Left cardiac atrium (tissue), 4 donors: Measurements from ENCODE around the gene PDLIM4. TPM values are rescaled to one million over a fixed set of nuclear protein-coding genes. Genes with fewer than 3 reads are reported as not detected.

Experiments
- ATAC-seq, 2 donors: fragments of 200-7000 bp; cut with Tn5 transposase; one replicate each; pipeline ENCODE4 v1.9.1; 2020; ENCODE audit warnings: mild to moderate bottlenecking in 2 of 2, moderate library complexity in 2 of 2
- DNase-seq: peaks from one replicate; pipeline ENCODE4 v3.0.0-alpha.2; 2020
- intact Hi-C, 2 donors: fragments of 100-400 bp; cut with DNase I; formaldehyde crosslinking; loops; one replicate each; pipeline versions ENCODE4 v1.14.1 to v1.15.1; 2022 to 2023
- total RNA-seq, 2 donors: library from RNA; stranded (reverse); fragmentation: NEBNext Ultra II Directional; extraction: Animal tissue kit (Norgen Biotek cat#: 25700); gene quantifications; one replicate each; pipeline ENCODE4 v1.2.1, GENCODE V29; 2021
- donor health status: DM: no; HTN: yes; CAD: no.
- donor health status: DM: no; HTN: yes; CAD: no; lungs with severe emphysema.
- donor health status: DM: yes; HTN: yes; CAD: no.
- donor health status: Dilated cardiomyopathy.

Gene PDLIM4
- total RNA-seq, 2 donors from 2014 or later = 12.4 to 38.5 TPM

DNA sequence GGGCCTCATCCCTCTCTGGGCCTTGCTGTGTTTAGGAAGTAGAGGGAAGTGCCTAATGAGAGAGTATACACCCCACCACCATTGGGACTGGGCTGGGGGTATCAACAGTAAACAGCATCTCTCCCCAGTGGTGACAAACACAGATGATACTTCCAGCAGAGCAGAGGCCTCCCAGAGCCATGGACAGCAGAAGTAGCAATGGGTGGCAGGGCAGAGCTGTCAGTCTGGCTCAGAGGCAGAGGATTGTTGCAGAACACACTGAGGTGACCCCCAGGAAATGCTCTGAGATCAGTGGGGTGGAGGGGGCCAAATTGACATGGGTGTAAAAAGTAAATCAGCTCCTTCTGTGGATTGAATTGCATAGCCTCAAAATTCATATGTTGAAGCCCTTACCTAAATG lies 17.7 kb upstream of the PDLIM4 start:
- DNase-seq (no peak), ATAC-seq (no peak)
- intact Hi-C loops = loop anchor here in 1 of 2 donors (10.0 kb wide), 1 partner anchor 45 kb away; no protein-coding TSS in a partner anchor

DNA sequence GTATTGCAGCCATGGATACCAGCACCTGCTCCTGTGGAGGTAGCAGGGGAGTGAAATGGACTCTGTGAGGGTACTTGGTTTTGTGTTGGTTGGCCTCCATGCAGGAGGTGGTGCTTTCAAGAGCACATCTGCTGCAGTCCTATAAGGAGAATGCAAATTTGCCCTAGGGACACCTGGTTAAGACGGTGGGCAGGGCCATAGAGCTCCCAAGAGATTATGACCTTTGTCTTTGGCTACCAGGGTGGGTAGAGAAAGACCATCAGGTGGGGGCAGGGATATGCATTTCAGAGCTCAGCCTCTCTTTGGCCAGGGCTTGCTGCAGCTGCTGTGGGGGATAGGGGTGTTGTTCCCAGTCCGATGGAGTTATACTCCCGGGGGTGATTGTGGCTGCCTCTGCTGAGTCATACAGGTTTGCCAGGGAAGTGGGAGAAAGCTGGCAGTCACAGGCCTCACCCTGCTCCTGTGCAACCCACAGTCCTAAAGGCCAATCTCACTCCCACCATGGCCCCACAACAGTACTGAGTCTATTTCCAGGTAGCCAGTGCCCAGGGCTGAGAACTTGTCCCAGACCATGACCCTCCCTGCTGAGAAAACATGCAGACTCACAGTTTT lies 14.0 kb upstream of the PDLIM4 start:
- ATAC-seq = no peak
- no peak for DNase-seq
- intact Hi-C loops = no loop called here

DNA sequence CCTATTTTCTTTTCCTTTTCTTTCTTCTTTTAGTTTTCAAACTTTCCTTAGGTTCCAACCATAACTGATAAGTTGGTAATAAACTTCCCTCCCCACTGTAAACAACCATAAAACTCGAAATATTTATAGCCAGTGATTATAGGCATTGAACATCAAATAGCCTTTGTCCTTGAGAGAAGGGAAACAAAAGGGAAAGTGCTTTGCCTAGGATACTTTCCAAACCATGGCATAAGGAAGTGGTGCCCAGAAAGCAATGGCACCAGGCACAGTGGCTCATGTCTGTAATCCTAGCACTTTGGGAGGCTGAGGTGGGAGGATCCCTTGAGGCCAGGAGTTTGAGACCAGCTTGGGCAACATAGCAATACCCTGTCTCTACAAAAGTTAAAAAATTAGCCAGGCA lies 11.9 kb upstream of the PDLIM4 start:
- intact Hi-C loops = no loop called here
- DNase-seq = no peak

DNA sequence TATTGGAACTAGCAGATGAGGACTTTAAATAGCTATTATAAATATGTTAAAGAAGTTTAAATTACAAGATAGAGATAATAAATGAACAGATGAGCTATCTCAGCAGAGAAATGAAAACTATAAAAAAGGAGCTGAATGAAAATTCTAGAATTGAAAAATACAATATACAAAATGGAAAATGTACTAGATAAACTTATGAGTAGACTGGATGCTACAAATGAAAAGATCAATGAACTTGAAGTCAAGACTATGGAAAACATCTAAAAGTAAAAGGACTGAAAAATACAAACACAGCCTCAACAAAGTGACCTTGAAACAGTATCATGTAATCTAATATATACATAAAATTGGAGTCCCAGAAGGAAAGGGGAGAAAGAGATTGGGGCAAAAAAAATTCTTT lies 10.7 kb upstream of the PDLIM4 start:
- no peak for DNase-seq
- intact Hi-C loops = no loop called here
- no peak for ATAC-seq

More for the DNA sequence above, 11.9 kb upstream of the PDLIM4 start:
- ATAC-seq = no peak

DNA sequence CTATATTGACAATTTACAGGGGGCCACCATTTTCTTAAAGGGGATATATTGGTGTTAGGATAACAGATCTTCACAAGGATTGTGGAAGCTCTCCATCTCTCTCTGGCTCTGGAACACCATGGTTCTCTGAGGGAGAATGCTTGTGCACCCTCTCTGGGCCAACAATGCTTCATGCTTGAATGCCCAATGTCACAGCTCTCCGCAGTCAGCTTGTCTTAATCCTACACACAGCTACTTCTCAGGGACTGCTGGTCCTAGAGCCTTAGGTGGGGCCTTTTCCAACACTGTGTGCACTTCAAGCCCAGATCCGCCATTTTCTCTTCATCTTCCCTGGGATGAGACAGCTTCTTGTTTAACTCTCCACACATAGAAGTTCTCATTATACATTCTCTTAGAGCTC lies 6.9 kb upstream of the PDLIM4 start:
- no peak for ATAC-seq
- no peak for DNase-seq
- intact Hi-C loops = no loop called here

DNA sequence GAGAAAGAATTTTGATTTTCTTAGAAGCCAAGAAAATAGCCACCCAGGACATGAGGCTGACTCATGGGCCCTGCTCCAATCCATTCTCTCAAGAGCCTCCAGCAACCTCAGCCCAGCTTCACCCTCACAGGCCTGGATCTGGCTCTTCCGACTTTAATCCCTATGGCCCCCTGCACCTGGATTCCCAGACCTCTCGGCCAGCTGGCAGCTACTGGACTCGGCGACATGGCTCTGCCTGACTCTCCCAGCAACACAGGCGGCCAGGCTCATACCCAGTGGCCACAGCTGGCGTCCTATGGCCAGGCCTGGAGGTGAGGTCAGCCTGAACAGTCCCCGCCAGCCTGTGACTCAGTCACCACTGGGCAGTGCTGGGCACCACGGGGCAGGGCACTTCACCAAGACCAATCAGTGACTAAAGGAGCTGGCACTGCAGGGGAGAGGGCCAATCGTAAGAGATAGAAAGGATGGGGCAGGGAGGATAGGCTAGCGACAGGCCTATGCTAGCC lies 6.2 kb upstream of the PDLIM4 start:
- intact Hi-C loops = no loop called here
- ATAC-seq = peak in 1 of 2 donors; percentile 8
- no peak for DNase-seq

DNA sequence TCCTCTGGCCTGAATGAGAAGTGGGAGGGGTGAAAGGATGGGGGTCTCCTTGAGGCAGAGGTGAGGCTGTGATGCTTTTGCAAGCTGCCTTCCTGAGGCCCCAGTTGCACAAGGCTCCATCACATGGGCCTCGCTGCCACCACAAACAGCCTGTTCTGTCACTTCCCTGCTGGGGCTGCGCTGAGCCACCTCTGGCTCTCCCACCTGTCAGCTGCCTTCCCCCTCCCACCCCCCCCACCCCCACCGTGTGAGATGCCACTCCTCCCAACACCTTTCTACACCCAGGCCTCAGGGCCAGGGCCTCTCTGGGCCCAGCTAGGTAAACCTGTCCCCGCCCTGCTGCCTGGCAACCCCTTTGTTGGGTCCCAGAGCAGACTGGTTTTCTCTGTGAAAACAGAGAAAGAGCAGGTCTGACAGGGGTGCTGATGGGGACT lies 4.5 kb upstream of the PDLIM4 start:
- ATAC-seq = no peak
- DNase-seq = no peak
- intact Hi-C loops = no loop called here

DNA sequence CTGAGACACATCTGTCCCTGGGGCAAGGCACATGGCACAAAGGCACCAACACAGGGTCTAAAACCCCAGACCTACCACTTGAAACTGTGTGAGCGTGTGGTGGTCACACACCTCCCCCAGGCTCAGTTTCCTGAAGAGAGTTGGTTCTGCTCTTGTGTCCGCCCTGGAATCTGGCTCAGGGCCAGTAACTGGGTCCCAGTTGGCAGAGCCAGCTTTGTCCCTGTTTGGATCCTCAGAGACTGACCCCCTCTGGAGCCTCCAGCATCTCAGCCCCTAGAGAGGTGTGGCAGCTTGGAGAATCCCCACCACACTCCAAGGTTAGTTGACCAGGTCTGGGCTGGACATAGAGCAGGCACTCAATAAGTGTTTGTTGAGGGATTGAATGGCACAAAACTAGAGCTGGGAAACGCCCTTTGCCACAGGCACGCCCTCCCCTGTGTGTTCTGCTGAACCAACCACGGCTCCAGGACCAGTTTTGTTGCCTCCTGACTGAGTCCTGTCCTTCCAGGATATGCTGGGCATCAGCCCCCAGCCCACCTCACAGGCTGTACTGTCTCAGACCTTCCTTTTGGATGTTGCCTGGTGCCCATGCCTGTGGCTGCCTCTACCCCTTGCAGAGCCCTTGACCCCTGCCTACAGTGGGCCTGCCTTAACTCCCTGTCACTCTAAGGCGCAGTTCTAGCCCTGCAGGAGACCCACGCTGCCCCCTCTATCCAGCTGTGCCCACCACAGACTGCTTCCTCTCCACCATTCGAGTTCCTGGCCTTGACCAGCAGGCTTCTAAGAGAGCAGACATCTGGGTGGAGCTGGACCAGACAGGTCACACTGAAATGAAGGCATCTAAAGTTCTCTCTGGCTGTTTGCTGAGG lies 3.8 kb upstream of the PDLIM4 start:
- intact Hi-C loops = no loop called here
- ATAC-seq (no peak), DNase-seq (no peak)

DNA sequence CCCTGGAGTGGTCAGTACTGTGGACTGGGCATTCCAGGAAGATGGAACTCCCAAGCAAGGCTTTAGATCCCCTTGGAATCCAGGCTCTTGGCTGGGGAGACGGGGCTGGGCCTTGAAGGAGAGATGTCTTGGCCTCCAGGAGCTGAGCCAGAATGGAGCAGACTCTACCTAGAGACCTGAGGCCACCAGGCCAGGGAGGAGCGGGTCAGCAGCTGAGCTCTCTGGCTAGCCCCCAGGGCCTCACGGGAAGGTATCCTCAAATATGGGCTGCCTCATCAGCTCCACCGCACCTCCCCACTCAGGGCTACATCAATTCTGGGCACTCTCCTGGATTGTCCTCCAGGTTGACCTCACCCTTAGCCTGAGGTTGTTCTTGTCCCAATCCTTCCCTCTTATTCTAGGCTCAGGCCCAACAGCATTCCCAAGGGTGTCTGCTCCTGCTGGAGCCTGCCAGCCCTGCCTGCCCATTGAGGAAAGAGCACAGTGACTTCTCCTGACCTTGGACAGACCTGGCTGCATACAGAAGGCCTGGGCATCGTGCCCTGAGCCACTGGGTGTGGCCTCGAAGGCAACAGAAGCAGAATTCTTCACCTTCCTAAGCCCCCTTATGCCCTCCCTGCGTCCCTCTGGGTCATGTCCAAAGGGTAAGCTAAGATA lies 3.0 kb upstream of the PDLIM4 start:
- intact Hi-C loops = no loop called here
- ATAC-seq = peak; percentile 6 to 39
- peak; percentile 56 for DNase-seq

DNA sequence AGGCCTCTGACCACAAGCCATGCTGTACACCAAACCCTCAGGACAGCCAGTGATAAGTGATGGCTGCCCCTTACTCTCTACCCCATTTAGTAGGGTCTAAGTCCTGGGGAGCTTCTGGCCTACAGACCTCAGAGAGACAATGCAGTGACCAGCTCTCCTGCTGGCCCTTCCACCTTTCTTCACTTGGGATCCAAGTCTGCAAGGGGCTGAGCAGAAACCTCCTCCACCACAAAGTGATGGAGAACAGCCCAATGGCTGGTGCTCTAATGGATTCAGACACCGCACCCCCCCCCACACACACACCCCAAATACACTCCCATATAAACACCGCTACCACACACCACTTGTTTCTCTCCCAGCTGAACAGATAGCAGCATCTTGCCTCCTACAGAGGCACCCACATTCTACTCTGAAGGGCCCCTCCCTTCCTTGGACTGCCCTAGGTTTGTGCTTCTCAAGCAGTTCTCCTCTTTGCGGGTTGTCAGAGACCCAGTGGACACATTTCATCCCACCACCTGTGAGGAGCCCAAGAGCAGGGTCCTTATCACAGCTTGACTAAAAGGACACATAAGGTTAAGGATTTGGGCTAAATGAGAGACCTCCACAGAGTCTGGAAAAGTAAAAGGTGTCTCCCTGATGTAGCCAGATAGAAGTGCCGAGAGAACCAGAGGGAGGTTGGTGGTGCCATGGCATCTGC lies 1.3 kb upstream of the PDLIM4 start:
- no peak for DNase-seq
- ATAC-seq = no peak
- intact Hi-C loops = no loop called here

DNA sequence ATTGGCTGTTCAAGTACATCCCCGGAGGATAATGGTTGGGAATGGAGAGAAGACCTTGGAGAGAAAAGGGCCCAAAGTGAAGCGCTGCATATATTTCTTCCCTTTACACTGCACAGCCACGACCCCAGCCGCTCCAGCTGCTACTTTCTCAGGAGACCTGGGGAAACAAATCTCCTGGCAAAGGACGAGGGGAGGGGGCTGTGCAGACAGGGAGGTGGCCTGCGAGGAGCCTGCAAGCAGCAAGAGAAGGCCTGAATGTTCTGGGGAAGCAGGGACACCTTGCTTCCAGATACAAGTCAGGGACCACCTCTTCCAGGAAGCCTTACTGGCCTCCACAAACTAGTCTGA lies 739 bp upstream of the PDLIM4 start:
- no peak for DNase-seq
- ATAC-seq = no peak
- intact Hi-C loops = no loop called here

DNA sequence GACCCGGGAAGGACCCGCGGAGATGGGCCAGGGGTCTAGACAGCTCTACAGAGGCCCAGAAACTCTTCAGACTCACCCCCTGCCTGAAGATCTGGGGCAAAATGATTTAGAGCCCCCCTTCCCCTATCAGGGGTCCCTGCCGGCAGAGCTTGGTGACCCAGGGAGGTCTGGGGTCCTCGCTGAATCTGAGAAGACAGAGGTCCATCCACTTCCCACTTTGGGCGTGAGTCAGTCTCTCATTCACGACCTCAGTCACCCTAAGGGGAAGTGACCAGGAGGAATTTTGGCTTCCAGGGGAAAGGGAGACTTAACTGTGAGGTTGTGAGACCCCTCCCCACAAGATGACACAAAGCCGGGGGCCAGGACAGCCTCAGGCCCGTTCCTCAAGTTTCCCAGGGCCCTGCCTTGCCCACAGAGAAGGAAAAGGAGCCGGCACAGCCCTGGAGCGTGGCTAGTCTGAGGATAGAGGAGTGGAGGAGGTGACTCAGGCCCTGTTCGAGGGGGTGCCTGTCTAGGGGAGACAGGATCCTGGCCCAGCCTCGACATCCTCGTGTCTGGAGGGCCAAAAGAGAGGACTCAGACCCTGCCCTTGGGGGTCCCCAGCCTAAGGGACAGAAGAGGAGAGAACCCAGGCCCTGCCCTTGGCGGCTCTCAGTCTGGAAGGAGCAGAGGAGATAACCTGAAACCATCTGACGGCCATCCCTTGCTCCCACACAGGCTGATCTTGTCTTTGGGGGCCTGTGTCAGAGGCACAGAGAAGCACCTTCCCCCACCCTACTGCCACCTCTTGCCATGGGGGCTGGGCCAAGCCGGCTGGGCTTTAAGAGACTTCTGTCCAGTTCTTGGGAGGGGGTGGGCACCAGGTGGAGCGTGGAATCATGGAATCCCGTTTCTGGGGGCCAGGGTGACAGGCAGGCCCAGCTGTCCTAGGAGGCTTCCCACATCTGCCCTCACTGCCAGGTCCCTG lies 889 bp downstream of the PDLIM4 start:
- DNase-seq = peak; percentile 44
- intact Hi-C loops = no loop called here
- peak; percentile 35 to 68 for ATAC-seq

DNA sequence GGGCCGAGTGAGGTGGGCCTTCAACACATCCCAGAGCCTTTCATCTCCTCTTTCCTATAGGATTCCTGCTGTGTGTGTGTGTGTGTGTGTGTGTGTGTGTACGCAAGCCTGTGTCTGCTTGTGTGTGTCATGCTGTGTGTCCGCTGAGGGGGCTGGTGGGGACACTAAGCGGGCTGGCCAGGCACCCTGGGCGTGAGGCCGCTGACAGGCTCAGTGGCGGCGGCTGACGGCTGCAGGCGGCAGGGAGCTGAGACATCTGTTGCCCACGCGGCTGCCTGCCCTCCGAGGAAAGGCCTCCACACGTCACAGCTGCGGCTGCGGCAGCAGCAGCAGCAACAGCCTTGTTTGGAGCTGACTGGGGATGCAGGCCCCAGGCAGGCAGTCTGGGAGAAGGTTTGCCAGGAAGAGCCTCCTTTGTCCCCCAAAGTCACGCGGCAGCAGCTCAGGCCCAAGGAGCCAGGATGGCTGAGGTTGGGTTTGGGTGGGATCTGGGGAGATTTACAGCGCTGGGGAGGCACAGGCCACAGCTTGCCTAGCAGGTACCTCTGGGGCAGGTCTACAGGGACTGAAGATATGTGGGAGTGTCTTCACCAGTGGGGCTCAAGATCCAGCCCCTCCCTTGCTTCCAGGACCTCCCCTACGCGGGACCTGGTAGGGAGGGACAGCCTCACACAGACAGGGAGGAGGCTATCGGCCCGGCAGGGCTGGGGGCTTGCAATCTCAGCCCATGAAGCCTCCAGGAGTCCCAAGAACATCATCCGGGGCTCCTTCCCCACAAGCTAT lies 1.8 kb downstream of the PDLIM4 start:
- peak; percentile 65 to 82 for ATAC-seq
- intact Hi-C loops = no loop called here

DNA sequence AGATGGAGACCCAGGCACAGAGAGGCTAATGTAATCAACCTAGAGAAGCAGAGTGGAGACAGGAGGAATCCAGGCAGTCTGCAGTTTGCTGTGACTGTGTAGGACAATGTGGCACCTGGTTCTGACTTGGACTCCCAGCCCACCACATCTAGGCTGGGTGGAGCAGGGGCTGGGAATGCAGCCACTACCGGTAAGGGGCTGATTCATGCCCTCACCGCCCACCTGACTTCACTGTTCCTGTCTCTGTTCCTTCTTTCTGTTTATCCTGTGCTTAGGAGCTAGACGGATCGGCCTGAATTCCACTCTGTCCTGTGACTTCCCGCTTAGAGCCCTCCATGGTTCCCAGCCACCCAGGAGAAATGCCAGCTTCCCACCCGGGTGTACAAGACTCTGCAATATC lies 2.6 kb downstream of the PDLIM4 start:
- no peak for ATAC-seq
- no peak for DNase-seq
- intact Hi-C loops = loop anchor here in 1 of 2 donors (5.0 kb wide), 1 partner anchor 33 kb away; the partner anchor contains the start of gene P4HA2

More for the DNA sequence above, 1.8 kb downstream of the PDLIM4 start:
- peak; percentile 87 for DNase-seq

DNA sequence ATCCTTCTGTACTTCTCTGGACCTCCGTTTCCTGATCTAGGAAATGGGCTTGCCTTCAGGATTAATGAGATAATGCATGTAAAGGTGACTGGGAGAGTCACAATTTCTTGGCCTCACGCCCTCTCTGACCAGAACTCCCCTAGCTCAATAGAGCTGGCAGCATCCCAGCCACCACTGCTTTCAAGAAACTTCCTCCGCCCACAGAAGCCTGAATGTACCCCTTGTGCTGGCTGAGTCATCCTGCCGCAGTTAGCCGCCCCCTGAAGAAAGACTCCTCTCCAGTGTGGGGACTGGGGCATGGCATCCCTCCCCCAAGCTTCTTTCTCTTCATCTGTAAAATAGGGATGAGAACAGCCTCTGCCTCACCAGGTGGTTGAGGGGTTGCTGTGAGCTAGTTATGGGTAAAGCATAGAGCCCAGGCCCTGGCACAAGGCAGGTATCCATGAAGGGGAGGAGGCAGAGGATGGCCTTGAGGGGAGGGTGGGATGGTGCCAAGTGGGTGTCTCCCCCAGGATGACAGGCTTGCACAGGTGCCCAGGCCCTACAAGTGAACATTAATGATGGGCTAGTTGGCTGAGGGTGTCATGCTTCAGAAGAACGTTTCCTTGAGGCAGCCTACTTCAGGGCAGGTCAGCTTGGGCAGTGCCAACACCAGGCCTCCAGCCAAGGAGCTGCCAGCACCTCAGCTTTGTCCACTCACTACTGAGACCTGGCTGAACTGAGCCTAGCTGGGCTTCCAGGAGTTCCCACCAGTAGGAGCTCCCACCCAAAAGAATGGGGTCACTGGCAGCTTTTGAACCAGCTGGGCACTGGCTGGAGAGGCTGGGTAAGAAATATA lies 3.4 kb downstream of the PDLIM4 start:
- peak in 1 of 2 donors; percentile 3 for ATAC-seq
- DNase-seq = peak; percentile 85
- intact Hi-C loops = loop anchor here in 1 of 2 donors (5.0 kb wide), 1 partner anchor 34 kb away; the partner anchor contains the start of gene P4HA2
